Pulmonary artery endothelial cell (primary cell): ENCODE results near the gene RAPGEF1. TPM values are rescaled to one million over a fixed set of nuclear protein-coding genes. Genes with fewer than 3 reads are reported as not detected.
"Not testable (repeated sequence)": the region's sequence is repeated elsewhere in the genome, so short reads cannot be mapped to it uniquely, and the experiment has no call there.

Experiments used
- DNase-seq: peaks from one replicate; pipeline ENCODE4 v3.0.0-alpha.2; 2011; ENCODE audit warnings: low read depth, low spot score
- total RNA-seq: library from RNA; depleted of rRNA; stranded (reverse); fragments of >200 nt; gene quantifications from 2 replicates; pipeline ENCODE4 v1.2.3, GENCODE V29; 2014

The RAPGEF1 gene
- total RNA-seq, 1 donor from 2014 or later = 49.3 TPM

- DNase-seq = no peak
Measured at GRCh38 chr9:131728961-131729360, 10.9 kb downstream of the RAPGEF1 start.

GRCh38 chr9:131728546-131728910 lies 11.3 kb downstream of the RAPGEF1 start:
- DNase-seq = no peak

GRCh38 chr9:131727795-131728545 lies 11.9 kb downstream of the RAPGEF1 start:
- no peak for DNase-seq

DNA sequence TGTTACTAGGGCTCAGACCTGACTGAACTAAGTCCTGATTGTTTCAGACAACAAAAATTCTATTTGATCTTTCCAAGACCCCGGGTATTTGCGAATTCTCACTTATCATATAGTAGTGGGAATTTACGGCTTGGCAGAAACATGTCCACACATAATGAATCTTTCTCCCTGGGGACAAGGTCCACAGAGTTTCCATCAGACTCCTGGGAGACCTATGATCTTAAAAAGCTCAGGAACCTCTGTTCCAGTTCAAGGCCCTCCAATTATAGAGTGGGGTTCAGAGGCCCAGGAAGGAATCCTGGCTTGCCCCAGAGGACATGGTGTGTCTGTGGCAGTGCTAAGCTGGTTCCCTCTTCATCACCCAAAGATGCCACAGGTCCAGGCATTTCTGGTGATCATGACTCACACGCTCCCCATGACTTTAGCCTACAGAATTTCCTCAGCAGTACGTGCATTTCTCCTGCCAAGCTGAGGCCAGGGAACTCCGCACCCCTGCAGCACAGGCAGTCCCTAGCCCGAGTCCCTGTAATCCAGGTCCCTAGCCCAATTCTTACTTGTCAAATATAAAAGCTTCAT lies 12.6 kb downstream of the RAPGEF1 start:
- no peak for DNase-seq

DNA sequence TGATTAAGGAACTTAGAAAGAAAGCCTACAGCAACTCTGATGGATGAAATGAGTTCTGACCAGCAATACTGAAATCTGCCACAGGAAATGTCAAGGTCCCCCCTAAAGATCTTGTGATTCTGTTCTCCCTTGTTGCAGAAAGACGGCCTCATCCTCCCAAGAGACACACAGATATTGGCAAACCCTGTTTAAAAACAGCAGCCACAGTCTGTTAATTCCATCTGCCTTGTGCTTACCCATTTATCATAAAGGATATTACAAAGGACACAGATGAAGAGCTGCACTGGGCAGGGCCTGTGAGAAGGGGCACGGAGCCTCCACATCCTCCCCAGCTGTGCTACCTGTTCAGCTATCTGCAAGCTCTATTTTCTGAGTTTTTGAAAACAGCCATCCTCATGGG lies 15.2 kb downstream of the RAPGEF1 start:
- no peak for DNase-seq

- no peak for DNase-seq
Measured at GRCh38 chr9:131723632-131724031, 16.2 kb downstream of the RAPGEF1 start.

- DNase-seq = no peak
Measured at GRCh38 chr9:131722255-131722654, 17.6 kb downstream of the RAPGEF1 start.

DNA sequence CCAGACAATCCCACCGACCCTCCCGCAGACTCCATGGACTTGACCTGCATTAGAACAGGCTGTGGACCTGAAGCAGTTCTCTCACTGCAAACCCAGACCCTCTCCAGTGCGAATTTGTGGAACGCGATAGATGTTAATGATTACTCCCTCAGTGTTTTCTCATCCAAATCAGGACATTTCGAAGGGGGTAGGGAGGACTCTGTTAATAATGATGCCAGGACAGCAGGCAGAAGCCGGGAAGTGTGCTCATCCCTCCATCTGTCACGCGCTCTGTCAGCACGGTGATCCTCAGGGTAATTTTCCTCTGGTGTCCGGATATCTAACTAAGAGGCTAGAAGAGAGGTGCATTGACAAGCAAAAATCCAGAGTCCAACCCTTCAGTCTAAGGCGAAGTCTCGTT lies 18.8 kb downstream of the RAPGEF1 start:
- no peak for DNase-seq

GRCh38 chr9:131720330-131720729 lies 19.5 kb downstream of the RAPGEF1 start:
- DNase-seq = no peak

GRCh38 chr9:131719262-131719908 lies 20.5 kb downstream of the RAPGEF1 start:
- no peak for DNase-seq

GRCh38 chr9:131717719-131718460 lies 22.0 kb downstream of the RAPGEF1 start:
- no peak for DNase-seq

DNA sequence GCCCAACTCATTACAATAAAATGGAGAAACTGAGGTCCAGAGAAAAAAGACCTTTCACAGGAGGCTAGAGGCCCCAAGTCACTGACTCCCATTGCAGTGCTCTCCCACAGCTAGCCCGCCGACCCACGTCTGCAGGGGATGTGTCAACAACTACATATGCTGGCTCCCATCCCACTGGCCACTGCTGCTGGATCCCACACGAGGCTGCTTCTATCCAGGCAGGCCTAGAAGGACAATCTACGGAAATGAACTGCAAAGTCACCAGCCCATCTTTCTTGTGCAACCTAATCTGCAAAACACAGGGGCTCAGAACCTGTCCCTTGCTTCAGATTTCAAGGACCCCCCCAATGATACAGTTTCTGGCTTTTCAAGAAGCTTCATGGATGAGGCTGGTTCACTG lies 24.0 kb downstream of the RAPGEF1 start:
- DNase-seq = peak; percentile 62

DNA sequence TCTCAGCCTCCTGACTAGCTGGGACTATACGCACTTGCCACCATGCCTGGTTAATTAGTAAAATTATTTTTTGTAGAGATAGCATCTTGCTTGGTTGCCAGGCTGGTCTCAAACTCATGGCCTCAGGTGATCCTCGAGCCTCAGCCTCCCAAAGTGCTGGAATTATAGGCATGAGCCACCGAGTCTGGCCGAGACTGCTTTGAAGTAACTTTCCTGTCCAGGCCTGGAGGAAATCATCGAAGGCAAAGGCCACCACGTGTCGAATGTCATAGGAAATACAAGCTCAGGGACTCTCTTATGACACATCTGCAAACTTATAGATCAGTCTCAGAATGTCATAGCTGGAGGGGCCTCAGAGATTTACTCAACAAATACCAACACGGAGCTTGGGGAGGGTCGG lies 25.1 kb downstream of the RAPGEF1 start:
- DNase-seq = no peak

GRCh38 chr9:131714161-131714646 lies 25.7 kb downstream of the RAPGEF1 start:
- DNase-seq = peak; percentile 99

DNA sequence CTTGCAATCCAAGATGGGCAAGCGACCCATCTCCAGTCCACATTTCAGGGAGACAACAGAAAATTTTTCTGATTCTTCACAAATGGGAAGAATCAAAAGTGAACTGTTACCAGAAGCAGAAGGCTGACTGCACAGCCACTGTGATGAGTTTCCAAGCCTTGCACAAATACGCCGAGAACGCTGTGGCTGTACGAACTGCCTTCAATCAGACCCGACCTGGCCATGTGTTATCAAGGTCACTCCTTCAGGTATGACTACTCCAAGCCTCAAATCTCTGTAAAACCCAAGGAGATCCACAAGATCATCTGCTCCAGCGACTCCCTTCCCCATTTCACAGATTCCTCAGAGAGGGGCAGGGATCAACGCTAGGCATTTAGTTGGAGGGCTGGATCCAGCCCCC lies 26.9 kb downstream of the RAPGEF1 start:
- DNase-seq = no peak

GRCh38 chr9:131712151-131712716 lies 27.6 kb downstream of the RAPGEF1 start:
- DNase-seq = no peak

GRCh38 chr9:131709771-131710431 lies 30.0 kb downstream of the RAPGEF1 start:
- DNase-seq = peak; percentile 41

DNA sequence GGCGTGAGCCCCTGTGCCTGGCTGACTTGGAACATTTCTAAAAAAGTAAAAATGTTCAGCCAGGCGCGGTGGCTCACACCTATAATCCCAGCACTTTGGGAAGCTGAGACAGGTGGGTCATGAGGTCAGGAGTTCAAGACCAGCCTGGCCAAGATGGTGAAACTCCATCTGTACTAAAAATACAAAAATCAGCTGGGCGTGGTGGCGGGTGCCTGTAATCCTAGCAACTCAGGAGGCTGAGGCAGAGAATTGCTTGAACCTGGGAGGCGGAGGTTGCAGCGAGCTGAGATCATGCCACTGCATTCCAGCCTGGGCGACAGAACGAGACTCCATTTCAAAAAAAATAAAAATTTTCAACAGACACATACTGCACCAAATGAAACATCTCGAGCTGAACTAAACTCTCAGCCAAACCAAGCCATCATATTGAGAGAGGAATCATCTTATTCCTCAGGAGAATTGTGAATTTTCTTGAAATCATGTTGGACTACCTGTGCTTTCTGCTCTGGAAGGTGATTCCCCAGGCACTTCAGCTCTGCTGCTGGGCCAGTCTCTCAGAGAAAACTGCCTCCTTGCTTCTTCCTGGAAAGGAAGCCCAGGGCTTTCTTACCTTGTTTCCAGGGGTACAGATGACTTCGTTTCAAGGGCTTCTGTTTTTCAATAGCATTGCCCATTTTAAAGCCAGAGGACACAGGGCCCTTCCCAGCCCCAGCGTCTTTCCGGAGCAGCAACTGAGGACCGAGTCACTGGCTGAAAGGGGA lies 30.7 kb downstream of the RAPGEF1 start:
- DNase-seq = not testable (repeated sequence)

GRCh38 chr9:131708226-131709002 lies 31.5 kb downstream of the RAPGEF1 start:
- no peak for DNase-seq
